ENCODE data around the gene OR10G2.

- no peak for TF ChIP-seq CTCF (IDR thresholded peaks at IDR 0.05; ENCODE audit: insufficient read depth, low read length, poor library complexity, severe bottlenecking)
- no peak for TF ChIP-seq EZH2phosphoT487 (conservative IDR thresholded peaks at IDR 0.05; ENCODE audit: low read length)
These were observed 40.8 kb upstream of the OR10G2 start for GRCh38 chr14:21675566-21675965.

Measured in SU-DHL-6 (cell line).